Left ventricle myocardium inferior (tissue), 1 donor: ENCODE measurements around the gene TMEM54. TPM values are rescaled to one million over a fixed set of nuclear protein-coding genes. Genes with fewer than 3 reads are reported as not detected.

Experiments
- DNase-seq: peaks from one replicate; pipeline ENCODE4 v3.0.0-alpha.2; 2020
- H3K27ac ChIP-seq: fragments of 200-600 bp; replicated peaks from 2 replicates; pipeline ENCODE4 v1.8.0; 2021
- H3K27me3 ChIP-seq: fragments of 200-600 bp; 2 replicates; pipeline ENCODE4 v1.8.0; 2021; ENCODE audit warnings: low read depth
- H3K36me3 ChIP-seq: fragments of 200-600 bp; 2 replicates; pipeline ENCODE4 v1.8.0; 2021
- H3K4me1 ChIP-seq: fragments of 200-600 bp; 2 replicates; pipeline ENCODE4 v1.8.0; 2021
- H3K4me3 ChIP-seq: fragments of 200-600 bp; 2 replicates; pipeline ENCODE4 v1.8.0; 2021; ENCODE audit warnings: mild to moderate bottlenecking, moderate library complexity
- H3K9me3 ChIP-seq: fragments of 200-600 bp; replicated peaks from 2 replicates; pipeline ENCODE4 v1.8.0; 2021
- CTCF ChIP-seq: fragments of 200-600 bp; IDR thresholded peaks from 2 replicates; pipeline ENCODE4 v1.8.0; 2021; ENCODE audit warnings: antibody characterized with exemption, mild to moderate bottlenecking, borderline replicate concordance
- intact Hi-C: fragments of 100-400 bp; cut with micrococcal nuclease; formaldehyde crosslinking; loops from one replicate; pipeline ENCODE4 v1.11.0; 2022
- long read RNA-seq: library from polyadenylated mRNA; unstranded; transcript quantifications from one replicate; pipeline ENCODE4 v2.0.0, GENCODE V29; 2021
- total RNA-seq: library from RNA; stranded (reverse); fragmentation: NEBNext Ultra II Directional; extraction: Animal tissue kit (Norgen Biotek cat#: 25700); gene quantifications from one replicate; pipeline ENCODE4 v1.2.1, GENCODE V29; 2021
- donor health status: DM: no; HTN: yes; CAD: no; lungs with severe emphysema.

TMEM54 gene, protein sequence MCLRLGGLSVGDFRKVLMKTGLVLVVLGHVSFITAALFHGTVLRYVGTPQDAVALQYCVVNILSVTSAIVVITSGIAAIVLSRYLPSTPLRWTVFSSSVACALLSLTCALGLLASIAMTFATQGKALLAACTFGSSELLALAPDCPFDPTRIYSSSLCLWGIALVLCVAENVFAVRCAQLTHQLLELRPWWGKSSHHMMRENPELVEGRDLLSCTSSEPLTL
- total RNA-seq: 14.2 TPM
- long read RNA-seq, transcript TMEM54-202 (6 exons, 999 nt): major isoform, 31 of 35 reads
- long read RNA-seq, partial matches to known transcripts: 1 of 35 reads
- long read RNA-seq, other reads (novel, unspliced or antisense): 3 of 35 reads

- H3K27ac ChIP-seq: no peak within 1 kb of the TSS
- no peaks in the 10 kb centered on the region for H3K36me3 ChIP-seq
These were observed at the start of gene TMEM54 for GRCh38 chr1:32900956-32901822. TMEM54 (minus strand) TSS chr1:32901389; CDS start chr1:32901238, 151 bp downstream.

DNA sequence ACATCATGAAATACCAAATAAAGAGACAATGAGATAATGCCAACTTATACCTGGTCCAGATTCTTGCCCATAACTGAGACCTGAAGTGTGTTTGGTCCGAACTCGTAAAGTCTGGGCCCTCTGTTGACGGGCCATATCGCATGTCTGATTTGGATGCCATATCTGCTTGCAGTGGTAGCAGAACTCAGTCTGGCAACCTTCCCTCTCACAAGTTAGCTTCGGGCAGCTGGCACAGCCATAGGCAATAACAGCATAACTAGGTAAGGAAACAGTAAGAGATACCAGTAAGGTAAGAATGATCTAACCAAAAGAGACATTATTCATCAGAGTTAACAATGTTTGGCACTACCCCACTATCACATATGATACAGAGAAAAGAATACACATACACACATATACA lies 48.3 kb upstream of the TMEM54 start:
- no peak for TF ChIP-seq CTCF
- Histone ChIP-seq H3K27me3 (no peaks in the 10 kb centered on the region), H3K27ac (no peak overlapping the region), H3K36me3 (peaks cover 36% of the 10 kb centered on the region), H3K4me3 (no peak overlapping the region), H3K9me3 (no peaks in the 10 kb centered on the region), H3K4me1 (peaks cover 46% of the 10 kb centered on the region)
- intact Hi-C loops: no loop called here
- DNase-seq: no peak

More at GRCh38 chr1:32900956-32901822, at the start of gene TMEM54:
- peaks cover 13% of the 10 kb centered on the region for H3K4me1 ChIP-seq
- peak within 1 kb of the TSS; percentile 76 for H3K4me3 ChIP-seq
- DNase-seq: peak; percentile 56
- TF ChIP-seq CTCF: no peak
- no peaks in the 10 kb centered on the region for H3K9me3 ChIP-seq
- peaks cover 28% of the 10 kb centered on the region for H3K27me3 ChIP-seq
- intact Hi-C loops: no loop called here

GRCh38 chr1:32948905-32949304 lies 47.7 kb upstream of the TMEM54 start:
- Histone ChIP-seq H3K4me1 (peaks cover 46% of the 10 kb centered on the region), H3K36me3 (peaks cover 42% of the 10 kb centered on the region), H3K27me3 (no peaks in the 10 kb centered on the region), H3K27ac (no peak overlapping the region), H3K9me3 (no peaks in the 10 kb centered on the region), H3K4me3 (no peak overlapping the region)
- no peak for DNase-seq
- no peak for TF ChIP-seq CTCF
- intact Hi-C loops: no loop called here

DNA sequence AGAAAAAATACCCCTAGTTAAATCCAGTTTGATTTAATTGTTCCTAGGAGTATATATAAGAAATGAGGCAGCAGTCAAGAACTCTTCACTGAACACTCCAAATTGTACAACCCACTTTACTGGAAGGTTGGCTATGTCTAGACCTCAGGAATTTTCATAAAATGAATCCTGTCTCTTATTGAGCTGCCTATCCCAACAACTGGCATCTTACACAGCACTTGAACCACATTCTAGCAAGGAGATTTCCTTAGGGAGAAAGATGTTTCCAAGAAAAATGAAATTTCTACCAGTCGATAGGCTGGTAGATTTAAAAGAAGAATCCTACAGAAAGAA lies 47.2 kb upstream of the TMEM54 start:
- H3K36me3 ChIP-seq: peaks cover 48% of the 10 kb centered on the region

More for the DNA sequence above, 47.2 kb upstream of the TMEM54 start:
- H3K9me3 ChIP-seq: no peaks in the 10 kb centered on the region
- no peak for DNase-seq
- H3K4me1 ChIP-seq: peaks cover 41% of the 10 kb centered on the region
- intact Hi-C loops: no loop called here
- H3K4me3 ChIP-seq: no peak overlapping the region
- H3K27ac ChIP-seq: no peak overlapping the region
- TF ChIP-seq CTCF: no peak
- H3K27me3 ChIP-seq: no peaks in the 10 kb centered on the region
